Cerebellar nuclear complex (tissue), 1 donor: ENCODE data around the gene PTPRU.

ENCODE experiments used
- DNase-seq, 2 experiments: peaks; one replicate each; lab custom pipeline; 2025; lab: John Stamatoyannopoulos, UW

PTPRU gene

DNA sequence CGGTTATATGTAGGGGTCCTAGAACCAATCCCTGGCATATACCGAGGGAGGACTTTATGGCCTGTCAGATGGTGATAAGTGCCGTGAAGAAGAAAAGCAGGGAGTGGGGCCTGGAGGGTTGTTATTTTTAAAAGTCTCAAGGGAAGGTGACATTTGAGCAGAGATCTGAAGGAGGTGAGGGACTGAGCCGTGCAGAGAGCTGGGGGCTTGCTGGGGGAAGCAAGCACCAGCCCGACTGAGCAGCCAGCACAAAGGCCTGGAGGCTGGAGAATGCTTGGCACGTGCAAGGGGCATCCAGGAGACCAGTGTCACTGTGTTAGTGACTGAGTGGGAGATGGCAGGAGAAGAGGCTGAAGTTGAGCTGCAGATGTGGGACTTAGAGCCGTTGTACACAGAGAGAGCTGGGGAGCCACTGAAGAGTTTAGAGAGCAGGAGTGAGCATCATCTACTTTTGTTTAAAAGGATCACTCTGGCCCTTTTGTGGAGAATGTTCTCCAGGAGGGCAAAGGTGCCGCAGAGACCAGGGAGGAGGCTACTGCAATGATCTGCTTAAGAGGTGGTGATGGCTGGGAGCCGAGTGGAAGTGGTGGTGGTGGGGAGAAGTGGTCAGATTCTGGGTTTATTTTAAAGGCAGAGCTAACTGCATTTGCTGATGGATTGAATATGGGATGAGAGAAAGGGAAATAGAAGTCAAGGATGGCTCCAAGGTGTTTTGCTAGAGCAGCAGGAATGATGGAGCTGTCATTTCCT is 31.2 kb downstream of the PTPRU start:
- DNase-seq, result no peak

DNA sequence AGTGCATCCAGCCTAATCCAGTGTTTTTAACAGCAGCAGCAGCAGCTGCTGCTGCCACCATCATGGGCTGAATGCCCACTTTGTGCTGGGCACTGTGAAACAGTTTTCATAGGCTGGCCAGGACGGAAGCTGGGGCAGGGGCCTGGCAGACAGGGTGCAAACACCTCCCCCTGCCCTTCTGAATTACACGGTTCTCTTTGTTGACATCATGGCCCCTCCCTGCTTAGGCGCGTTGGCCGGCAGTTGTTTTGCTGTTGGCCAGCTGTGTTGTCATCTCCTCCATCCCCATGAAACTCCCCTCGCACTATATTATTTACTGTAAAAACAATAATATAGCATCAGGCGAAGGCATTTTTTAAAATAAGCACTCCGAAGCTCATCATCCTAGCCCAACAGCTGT is 33.1 kb downstream of the PTPRU start:
- DNase-seq, result no peak

DNA sequence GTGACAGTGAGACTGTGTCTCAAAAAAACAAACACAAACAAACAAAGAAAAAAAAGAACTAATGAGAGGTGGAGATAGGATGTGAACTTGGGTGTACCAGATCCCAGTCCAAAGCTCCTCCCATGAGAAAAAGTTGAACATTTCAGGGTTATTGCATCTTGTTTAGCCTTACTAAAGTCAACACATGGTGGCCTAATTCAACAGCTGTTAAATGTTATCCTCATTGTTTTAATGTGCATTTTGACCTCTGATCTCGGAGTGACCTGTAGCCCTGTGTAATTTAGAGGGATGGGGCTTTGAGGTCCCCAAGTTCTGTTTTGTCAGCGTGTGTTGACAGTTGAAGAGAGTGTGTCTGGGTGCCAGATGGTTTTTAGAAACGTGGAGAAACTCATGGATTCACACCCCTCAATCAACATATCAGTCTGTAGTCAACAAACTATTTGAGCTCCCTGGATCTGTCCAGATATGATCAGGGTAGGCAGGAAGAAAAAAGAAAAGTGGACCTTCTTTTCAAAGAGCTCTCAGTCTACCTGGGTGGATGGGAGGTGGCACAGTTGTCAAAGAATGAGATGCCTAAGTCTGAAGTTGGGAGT is 34.7 kb downstream of the PTPRU start:
- DNase-seq, result no peak

DNA sequence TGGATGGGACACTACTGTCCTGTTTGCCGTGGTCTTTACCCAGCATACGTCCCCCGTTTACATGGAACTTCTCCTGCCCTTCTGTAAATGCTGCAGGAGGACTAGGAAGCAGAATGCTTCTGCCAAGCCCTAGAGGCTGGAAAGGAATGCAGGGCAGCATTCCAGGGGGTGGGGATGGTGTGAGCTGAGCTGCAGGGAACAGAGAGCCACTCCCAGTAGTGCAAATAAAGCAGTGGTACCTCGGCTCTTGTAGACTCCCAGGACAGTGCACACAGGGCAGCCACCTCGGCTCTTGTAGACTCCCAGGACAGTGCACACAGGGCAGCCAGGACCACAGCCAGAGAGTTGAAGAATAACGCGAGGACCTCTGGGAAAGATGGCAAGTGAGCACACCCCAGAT is 35.4 kb downstream of the PTPRU start:
- no peak for DNase-seq

DNA sequence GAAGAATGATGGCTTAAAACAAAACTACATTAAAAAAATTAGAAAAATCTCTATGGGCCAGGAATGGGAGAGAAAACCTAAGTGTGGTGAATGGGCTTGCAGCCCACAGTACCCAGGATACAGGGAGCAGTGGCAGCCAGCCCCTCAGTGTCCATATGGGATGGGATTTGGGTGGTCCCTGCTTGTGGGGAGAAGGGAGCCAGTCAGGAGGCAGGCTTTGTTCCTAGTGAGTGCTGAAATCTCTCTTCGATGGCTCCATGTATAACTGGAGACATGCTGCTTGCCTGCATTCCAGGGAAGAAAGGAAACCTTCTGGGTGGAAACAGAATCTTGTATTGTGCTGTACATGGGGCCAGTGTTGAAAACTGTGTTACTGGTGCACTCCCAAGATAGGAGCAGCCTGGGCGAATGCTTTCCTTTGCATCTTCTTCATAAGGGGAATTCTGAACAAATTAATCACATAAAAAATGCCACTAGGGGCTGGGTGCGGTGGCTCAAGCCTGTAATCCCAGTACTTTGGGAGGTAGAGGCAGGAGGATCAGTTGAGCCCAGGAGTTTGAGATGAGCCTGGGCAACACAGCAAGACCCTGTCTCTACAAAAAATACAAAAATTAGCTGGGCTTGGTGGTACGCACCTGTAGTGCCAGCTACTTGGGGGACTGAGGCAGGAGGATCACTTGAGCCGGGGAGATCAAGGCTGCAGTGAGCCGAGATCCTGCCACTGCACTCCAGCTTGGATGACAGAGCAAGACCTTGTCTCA is 36.0 kb downstream of the PTPRU start:
- DNase-seq, result no peak

DNA sequence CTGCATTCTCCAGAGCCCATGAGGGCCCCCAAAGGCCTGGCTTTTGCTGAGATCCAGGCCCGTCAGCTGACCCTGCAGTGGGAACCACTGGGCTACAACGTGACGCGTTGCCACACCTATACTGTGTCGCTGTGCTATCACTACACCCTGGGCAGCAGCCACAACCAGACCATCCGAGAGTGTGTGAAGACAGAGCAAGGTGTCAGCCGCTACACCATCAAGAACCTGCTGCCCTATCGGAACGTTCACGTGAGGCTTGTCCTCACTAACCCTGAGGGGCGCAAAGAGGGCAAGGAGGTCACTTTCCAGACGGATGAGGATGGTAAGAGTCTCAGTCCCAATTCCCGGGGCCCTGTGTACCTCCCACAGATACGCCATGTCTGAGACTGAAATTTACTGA is 39.1 kb downstream of the PTPRU start:
- no peak for DNase-seq

DNA sequence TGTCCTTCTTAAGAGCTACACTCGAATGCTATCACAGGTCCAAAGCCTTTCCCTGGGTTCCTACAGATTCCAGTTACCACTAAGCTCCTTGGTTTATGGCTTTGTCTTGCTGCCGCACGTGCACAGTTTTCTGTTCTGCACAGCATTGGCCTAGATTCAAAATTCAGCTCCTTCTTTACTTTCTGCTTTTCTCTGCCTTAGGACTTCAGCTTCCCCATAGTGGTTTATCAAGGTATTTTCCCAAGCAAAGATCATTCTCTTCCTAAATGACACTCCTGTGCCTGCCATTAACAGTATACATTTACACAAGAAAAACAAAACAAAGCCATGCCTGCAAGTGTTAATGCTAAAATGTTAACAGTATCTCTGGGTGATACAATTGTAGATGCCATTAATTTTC is 41.8 kb downstream of the PTPRU start:
- no peak for DNase-seq

DNA sequence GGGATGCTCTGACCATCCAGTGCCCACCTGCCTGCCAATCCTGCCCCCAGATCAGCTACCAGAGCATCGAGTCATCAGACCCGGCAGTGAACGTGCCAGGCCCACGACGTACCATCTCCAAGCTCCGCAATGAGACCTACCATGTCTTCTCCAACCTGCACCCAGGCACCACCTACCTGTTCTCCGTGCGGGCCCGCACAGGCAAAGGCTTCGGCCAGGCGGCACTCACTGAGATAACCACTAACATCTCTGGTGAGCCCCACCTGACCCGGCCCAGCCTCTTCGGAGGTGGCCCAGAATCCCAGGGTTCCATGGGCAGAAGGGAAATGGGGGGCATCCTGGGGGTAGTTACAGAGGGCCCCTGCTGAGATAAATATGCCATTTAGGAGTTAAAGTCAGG is 43.1 kb downstream of the PTPRU start:
- DNase-seq, result no peak

DNA sequence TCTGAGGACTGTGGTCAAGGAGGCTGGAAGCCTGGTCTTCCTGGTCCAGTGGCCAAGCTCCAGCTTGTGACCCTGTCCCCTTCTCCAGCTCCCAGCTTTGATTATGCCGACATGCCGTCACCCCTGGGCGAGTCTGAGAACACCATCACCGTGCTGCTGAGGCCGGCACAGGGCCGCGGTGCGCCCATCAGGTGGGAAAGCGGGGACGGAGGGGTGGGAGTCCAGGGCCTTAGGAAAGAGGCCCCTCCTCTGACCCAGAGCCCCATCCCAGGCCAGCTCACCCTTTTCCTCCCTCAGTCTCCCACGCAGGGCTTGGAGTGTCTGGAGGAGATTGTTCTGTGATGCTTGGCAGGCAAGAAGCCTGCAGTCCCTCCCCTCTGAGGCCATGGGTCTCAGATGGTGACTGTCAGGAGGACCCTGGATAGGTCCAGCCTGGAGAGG is 43.6 kb downstream of the PTPRU start:
- DNase-seq, result no peak

DNA sequence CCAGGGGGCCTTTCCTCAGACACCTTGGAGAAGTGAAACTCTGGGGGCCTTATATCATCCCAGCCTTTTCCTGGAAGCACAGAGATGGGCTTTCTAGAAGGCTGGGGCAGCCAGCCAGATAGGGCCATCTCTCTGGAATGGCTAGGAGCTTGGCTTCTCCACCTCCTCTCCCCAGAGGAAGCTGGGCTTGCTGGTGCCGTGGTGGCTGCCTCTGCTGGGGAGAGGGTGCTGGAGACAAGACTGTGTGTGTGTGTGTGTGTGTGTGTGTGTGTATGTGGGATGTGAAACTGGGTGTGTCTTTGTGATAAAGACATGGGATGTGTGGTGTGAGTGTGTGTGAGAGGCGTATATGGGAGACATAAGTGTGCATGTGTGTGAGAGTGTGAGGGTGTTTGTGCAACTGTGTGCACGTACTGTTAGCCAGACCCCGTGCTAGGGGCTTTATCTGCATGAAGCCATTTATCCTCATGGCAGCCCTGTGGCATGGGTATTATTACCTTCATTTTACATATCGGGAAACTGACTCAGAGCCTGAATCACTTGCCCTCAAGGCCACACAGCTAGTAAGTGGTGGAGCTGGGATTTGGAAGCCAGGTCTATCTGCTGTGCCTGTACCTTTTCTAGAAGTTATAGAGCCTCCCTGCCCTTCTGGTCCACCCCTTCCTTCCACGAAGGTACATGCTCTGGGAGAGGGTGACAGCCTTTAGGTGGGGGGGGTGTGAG is 44.2 kb downstream of the PTPRU start:
- DNase-seq, result no peak

DNA sequence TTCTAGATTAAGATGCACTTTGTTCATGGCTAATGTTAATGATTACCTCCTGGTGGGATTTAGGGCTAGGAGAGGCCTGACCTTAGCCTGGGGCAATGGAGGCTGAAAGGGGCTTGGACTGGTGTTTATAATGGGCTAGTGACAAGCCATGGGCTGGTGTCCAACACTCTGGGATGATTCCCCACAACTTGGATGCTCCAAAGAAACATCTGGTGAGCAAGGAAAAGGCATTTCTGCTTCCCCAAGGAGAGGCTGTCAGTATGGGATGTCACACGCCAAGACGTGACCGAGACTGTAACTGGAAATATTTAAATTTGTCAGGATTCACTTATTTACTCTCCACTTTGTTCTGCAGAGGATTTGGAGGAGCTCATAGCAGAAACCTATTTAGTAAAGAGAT is 45.2 kb downstream of the PTPRU start:
- no peak for DNase-seq

DNA sequence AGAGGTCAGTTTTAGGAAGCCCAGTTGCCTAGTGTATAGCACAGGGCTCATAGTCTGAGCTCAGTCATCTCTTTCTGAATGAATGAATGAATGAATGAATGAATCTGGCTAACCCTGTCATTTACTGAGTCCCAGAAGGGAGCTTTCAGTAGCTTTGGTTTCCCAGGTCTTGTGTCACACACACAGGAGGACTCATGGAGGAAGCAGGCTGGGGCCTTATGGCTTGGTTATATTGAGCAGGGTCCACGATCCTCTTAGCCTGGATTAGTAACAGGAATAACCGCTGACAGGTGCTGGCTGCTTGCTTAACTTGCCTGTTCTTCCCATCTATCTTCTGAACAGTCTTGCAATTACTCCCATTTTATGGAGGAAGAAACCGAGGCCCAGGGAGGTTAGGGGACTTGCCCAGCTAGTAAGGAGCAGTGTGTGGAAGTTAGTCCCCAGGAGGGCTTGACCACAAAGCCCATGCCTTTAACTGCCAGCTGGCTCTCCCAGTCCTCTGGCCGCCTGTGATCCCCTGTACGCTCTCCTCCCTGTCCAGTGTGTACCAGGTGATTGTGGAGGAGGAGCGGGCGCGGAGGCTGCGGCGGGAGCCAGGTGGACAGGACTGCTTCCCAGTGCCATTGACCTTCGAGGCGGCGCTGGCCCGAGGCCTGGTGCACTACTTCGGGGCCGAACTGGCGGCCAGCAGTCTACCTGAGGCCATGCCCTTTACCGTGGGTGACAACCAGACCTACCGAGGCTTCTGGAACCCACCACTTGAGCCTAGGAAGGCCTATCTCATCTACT is 46.0 kb downstream of the PTPRU start:
- no peak for DNase-seq

DNA sequence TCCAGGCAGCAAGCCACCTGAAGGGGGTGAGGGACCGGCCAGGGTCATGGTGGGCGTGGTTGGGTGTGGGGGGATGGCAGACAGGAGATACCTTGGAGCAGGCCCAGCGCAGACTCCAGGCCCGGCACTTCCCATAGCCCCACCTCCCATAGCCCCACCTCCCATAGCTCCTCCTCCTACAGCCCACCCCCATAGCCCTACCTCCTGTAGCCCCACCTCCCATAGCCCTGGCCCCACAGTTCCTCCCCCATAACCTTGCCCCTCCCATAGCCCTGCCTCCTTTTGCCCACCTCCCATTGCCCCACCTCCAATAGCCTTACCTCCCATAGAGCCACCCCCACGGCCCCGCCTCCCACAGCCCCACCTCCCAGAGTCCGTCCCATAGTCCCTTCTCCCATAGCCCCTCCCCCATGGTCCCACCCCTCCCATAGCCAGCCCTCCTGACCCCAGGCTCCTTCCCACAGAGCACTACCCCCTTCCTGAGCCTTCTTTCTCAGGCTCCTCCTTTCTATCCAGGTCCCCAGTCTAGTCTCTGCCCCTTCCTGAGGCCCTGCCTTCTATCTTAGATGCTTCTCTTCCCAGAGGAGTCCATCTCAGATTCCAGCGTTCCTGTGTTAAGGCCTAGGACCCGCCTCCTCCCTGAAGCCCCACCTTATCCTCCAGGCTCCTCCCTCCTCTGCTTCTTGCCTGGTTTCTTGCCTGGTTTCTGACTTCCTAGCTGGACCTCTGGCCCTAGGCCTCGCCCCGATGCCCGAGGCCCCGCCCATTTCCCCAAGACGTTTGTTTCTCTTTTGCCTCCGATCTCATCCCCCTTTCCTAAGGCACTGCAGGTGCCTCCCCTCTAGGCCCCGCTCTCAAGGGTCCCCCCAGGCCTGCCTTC is 46.8 kb downstream of the PTPRU start:
- no peak for DNase-seq

DNA sequence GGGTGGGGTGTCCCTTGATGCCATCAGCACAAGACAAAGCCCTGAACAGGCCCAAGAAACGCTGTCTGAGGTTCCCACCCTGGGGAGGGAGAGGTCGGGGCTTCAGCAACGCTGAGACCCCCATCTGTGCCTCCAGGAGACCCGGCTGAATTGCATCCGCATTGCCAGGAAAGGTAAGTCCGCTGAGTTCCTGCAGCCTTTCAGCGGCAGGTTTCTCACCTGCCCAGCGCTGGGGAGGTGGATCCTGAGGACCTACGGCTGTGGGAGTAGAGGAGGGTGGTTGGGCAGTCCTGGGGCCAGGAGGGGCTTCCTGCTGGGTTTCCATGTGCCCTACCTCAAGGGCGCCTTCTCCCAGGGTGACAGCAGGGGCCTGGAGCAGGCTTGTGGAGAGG is 47.5 kb downstream of the PTPRU start:
- no peak for DNase-seq

DNA sequence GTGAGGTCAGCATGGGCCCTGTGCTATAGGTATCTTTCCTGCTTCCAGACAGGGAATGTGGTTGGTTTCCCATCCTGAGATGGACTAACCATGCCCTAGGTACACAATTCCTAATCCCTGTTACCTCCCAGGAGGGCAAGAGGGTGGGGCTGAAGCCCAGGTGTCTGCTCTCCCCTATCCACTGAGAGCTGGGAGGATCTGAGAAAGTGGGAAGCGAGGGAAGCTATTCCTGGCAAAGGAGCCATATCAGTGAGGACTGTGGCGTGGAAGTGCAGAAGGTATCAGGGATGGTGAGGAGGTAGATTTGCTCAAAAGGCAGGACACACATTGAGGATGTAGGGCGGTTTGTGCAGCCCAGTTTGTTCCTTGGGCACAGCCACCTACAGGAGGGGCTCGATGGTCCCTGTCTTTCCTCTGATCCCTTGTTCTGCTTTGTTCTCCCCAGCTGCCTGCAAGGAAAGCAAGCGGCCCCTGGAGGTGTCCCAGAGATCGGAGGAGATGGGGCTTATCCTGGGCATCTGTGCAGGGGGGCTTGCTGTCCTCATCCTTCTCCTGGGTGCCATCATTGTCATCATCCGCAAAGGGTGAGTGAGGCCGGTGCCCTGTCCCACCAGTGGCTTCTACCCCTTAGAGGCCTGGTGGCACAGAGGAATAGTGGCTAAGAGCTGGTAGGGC is 48.1 kb downstream of the PTPRU start:
- DNase-seq, result no peak

DNA sequence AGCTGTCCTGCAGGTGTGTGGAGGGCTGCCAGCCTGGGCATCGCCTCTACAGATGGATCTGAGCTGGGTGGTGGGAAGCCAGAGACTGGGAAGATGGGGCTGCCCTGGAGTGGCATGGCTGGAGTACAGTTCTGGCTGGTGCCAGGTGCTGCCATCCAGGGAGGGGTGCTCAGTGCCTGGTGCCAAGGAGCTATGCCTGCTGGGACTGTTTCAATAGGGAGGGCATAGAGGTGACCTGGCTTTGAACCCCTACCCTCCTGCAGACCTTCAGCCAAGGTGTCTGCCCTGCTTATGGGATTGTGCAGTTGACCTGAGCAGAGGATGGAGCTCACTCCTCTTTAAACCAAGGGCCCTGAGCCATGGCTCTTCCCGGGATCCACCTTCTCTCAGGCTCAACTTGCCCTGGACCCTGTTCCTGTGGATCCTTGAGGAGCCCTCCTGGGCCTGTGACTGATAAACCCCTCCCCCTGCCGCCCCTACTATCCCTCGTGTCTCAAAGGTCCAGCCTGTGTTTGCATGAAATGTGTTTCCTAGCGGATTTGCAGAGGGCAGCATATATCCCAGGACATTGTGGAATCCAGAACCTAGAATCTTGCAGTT is 48.7 kb downstream of the PTPRU start:
- no peak for DNase-seq

DNA sequence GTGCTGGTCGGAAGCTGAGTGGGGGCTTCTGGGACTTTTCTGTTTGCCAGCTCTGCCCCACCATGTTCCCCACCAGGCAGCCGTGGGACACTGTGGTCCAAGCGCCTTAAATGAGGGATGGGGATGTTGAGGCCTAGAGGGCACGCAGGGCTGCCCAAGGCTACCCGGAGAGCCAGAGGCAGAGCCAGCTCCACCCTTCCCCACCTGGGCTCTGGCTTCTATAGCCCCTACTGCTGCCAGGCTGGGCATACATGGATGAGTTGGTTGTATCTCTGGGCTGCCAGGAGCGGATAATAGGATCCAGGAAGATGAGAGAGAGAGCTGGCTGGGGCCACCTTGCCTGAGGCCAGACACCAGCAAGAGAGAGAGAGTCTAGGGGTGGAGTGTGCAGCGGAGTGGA is 49.4 kb downstream of the PTPRU start:
- DNase-seq, result no peak

DNA sequence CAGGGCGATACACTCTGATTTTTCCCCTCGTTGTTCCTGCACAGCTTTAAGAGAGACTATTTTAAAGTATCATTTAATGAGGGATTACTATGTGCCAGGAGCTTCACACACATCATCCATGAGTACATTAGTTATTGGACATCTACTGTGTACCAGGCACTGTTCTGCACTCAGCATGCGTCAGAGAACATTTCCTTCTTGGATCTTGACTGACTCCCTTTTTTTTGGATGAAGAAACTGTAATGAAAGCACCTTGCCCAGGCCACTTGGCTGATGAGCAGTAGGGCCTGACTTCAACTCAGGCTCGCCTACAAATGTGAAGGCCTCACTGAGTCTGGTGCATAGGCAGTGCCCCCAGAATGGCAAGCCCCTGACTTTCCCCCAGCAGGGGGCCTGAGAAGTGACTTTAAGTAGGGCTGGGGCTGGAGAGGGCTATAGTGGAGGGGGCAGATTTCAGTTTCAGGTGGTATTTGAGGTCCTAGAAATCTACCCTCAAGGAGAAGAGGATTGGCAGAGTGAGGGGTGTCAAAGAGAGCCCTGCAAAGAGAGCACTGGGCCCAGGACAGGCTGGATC is 50.0 kb downstream of the PTPRU start:
- DNase-seq, result no peak

DNA sequence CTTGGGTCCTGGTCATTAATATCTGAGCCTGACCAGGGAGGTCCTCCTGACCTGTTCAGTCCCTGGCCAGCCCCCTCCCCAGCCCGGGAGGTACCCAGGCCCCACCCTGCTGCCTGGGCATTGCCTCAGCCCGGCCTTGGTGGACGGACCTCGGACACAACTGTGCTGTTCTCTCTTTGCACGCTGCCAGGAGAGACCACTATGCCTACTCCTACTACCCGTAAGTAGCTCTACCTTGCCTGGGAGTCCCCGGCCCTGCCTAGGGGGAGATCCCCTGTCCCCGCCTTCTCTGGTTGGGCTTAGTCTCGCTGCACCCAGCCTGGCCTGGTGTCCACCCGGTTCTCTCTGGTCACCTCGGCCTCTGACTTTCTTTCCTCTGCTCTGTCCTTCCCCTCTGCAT is 53.2 kb downstream of the PTPRU start:
- no peak for DNase-seq
